K562 (cell line): ENCODE measurements around the gene CYP11A1. TPM values are rescaled to one million over a fixed set of nuclear protein-coding genes. Genes with fewer than 3 reads are reported as not detected.

Experiments
- CBFA2T3 ChIP-seq: fragments of 450-650 bp; IDR thresholded peaks from 2 replicates; pipeline ENCODE4 v1.6.1; 2017
- DIDO1 ChIP-seq: fragments of 450-650 bp; IDR thresholded peaks from 2 replicates; pipeline ENCODE4 v1.6.1; 2016; ENCODE audit warnings: low read depth, missing biosample characterization, missing genetic modification characterization
- DNMT1 ChIP-seq: fragments of 450-650 bp; IDR thresholded peaks from 2 replicates; pipeline ENCODE4 v1.6.1; 2016; ENCODE audit warnings: antibody characterized with exemption, mild to moderate bottlenecking
- ESRRB ChIP-seq: fragments of 250-450 bp; sonication (Bioruptor Pico); IDR thresholded peaks from 2 replicates; pipeline ENCODE4 v1.5.0; 2020; ENCODE audit warnings: mild to moderate bottlenecking, moderate library complexity, borderline replicate concordance
- HIVEP1 ChIP-seq: fragments of 250-450 bp; sonication (Bioruptor Pico); IDR thresholded peaks from 2 replicates; pipeline ENCODE4 v1.4.0; 2020; ENCODE audit warnings: mild to moderate bottlenecking
- HSF4 ChIP-seq: fragments of 250-450 bp; sonication (Bioruptor Pico); IDR thresholded peaks from 2 replicates; pipeline ENCODE4 v2.1.2; 2022; ENCODE audit warnings: mild to moderate bottlenecking, moderate library complexity, borderline replicate concordance
- KAT7 ChIP-seq: sonication (generic); formaldehyde crosslinking; IDR thresholded peaks from 2 replicates; pipeline ENCODE4 v1.8.0; 2022; ENCODE audit warnings: missing genetic modification reagents, mild to moderate bottlenecking, borderline replicate concordance
- LEF1 ChIP-seq: fragments of 450-650 bp; IDR thresholded peaks from 2 replicates; pipeline ENCODE4 v1.6.1; 2016; ENCODE audit warnings: mild to moderate bottlenecking
- MEIS2 ChIP-seq: fragments of 450-650 bp; IDR thresholded peaks from 2 replicates; pipeline ENCODE4 v1.6.1; 2014; ENCODE audit warnings: mild to moderate bottlenecking; ENCODE audit not compliant: partially characterized antibody
- MXI1 ChIP-seq: IDR thresholded peaks from 2 replicates; pipeline ENCODE4 v1.6.1; 2011; ENCODE audit warnings: low read depth, mild to moderate bottlenecking, improper control_type of control experiment, low read length
- NFATC3 ChIP-seq: fragments of 450-650 bp; IDR thresholded peaks from 2 replicates; pipeline ENCODE4 v1.6.1; 2017; ENCODE audit warnings: mild to moderate bottlenecking
- PTRF ChIP-seq: fragments of 450-650 bp; IDR thresholded peaks from 2 replicates; pipeline ENCODE4 v1.6.1; 2016; ENCODE audit warnings: mild to moderate bottlenecking, missing genetic modification characterization, missing compliant biosample characterization
- SAP30 ChIP-seq: fragments of 200-600 bp; sonication (generic); IDR thresholded peaks from 2 replicates; pipeline ENCODE4 v1.6.1; 2012; ENCODE audit warnings: borderline replicate concordance, low read depth, mild to moderate bottlenecking, moderate library complexity, low read length, control low read depth, inconsistent platforms; ENCODE audit not compliant: insufficient read depth, poor library complexity, severe bottlenecking
- TAF9B ChIP-seq: fragments of 450-650 bp; IDR thresholded peaks from 2 replicates; pipeline ENCODE4 v1.6.1; 2018; ENCODE audit warnings: mild to moderate bottlenecking; ENCODE audit not compliant: partially characterized antibody
- TEAD4 ChIP-seq, 2 experiments: sonication (generic) in 1 of 2; formaldehyde crosslinking in 1 of 2; IDR thresholded peaks; 2 replicates each; pipeline versions ENCODE4 v1.6.1 to v1.8.0; 2012 to 2022; ENCODE audit warnings: borderline replicate concordance in 1 of 2, inconsistent platforms in 1 of 2, low read length in 1 of 2, mild to moderate bottlenecking in 1 of 2, missing genetic modification reagents in 1 of 2
- THRB ChIP-seq: fragments of 450-650 bp; formaldehyde crosslinking; conservative IDR thresholded peaks from 2 replicates; pipeline ENCODE4 v1.4.0; 2022; ENCODE audit warnings: mild to moderate bottlenecking, missing genetic modification characterization
- TRIM24 ChIP-seq, 2 experiments: fragments of 450-650 bp; IDR thresholded peaks; 2 replicates each; pipeline ENCODE4 v1.6.1; 2016
- ZNF134 ChIP-seq: fragments of 250-450 bp; sonication (Bioruptor Pico); conservative IDR thresholded peaks from 2 replicates; pipeline ENCODE4 v1.4.0; 2020
- ZNF24 ChIP-seq: fragments of 450-650 bp; IDR thresholded peaks from 2 replicates; pipeline ENCODE4 v1.6.1; 2016
- ZNF253 ChIP-seq: fragments of 250-450 bp; sonication (Bioruptor Pico); conservative IDR thresholded peaks from 2 replicates; pipeline ENCODE4 v1.6.1; 2021; ENCODE audit warnings: mild to moderate bottlenecking
- ZNF41 ChIP-seq: fragments of 250-450 bp; sonication (Bioruptor Pico); conservative IDR thresholded peaks from 2 replicates; pipeline ENCODE4 v1.4.0; 2020; ENCODE audit warnings: mild to moderate bottlenecking
- ZNF511 ChIP-seq: sonication (generic); formaldehyde crosslinking; IDR thresholded peaks from 2 replicates; pipeline ENCODE4 v1.8.0; 2022; ENCODE audit warnings: mild to moderate bottlenecking, missing genetic modification reagents
- ZNF584 ChIP-seq: fragments of 200-800 bp; sonication (Bioruptor generic); IDR thresholded peaks from 2 replicates; pipeline ENCODE4 v1.6.1; 2016; ENCODE audit warnings: low read depth, mild to moderate bottlenecking, missing genetic modification characterization, missing compliant biosample characterization
- ZNF696 ChIP-seq: fragments of 250-450 bp; sonication (Bioruptor Pico); conservative IDR thresholded peaks from 2 replicates; pipeline ENCODE4 v1.4.0; 2020; ENCODE audit warnings: mild to moderate bottlenecking, moderate library complexity
- ZSCAN32 ChIP-seq: fragments of 450-650 bp; formaldehyde crosslinking; IDR thresholded peaks from 2 replicates; pipeline ENCODE4 v1.4.0; 2020; ENCODE audit warnings: mild to moderate bottlenecking, moderate library complexity
- polyA plus RNA-seq, 8 experiments: library from polyadenylated mRNA; depleted of rRNA in 4 of 8; stranded (reverse) in 5 of 8; unstranded in 3 of 8; fragments of >200 nt; fragmentation: Nextera tagmentation in 2 of 8; fragmentation: Illumina TruSeq in 1 of 8; extraction: Ambion mirVana in 2 of 8; extraction: Trizol in 1 of 8; gene quantifications; 2 replicates each; pipeline versions ENCODE4 v1.2.1 to v1.2.3, GENCODE V29; 2011 to 2014; ENCODE audit warnings: inconsistent platforms in 1 of 8, missing spikeins in 1 of 8
- total RNA-seq, 7 experiments: library from RNA; depleted of rRNA in 6 of 7; stranded (reverse); fragments of >200 nt in 6 of 7; fragmentation: Illumina TruSeq in 2 of 7; extraction: Trizol in 2 of 7; gene quantifications; 2 replicates each; pipeline versions ENCODE4 v1.2.1 to v1.2.3, GENCODE V29; 2011 to 2021; ENCODE audit warnings: low replicate concordance in 1 of 7
- TF ChIP-seq, protein P1 (sequence below): fragments of 450-650 bp; IDR thresholded peaks from one replicate; pipeline ENCODE4 v1.6.1; 2018; ENCODE audit warnings: mild to moderate bottlenecking, moderate library complexity; ENCODE audit not compliant: partially characterized antibody

The CYP11A1 gene
- total and polyA plus RNA-seq, 9 of the 15 experiments (the other 6 are each of a cell fraction or from before 2014, with no cell fraction given): 0.06 to 0.24 (median 0.10) TPM; not detected in 4

DNA sequence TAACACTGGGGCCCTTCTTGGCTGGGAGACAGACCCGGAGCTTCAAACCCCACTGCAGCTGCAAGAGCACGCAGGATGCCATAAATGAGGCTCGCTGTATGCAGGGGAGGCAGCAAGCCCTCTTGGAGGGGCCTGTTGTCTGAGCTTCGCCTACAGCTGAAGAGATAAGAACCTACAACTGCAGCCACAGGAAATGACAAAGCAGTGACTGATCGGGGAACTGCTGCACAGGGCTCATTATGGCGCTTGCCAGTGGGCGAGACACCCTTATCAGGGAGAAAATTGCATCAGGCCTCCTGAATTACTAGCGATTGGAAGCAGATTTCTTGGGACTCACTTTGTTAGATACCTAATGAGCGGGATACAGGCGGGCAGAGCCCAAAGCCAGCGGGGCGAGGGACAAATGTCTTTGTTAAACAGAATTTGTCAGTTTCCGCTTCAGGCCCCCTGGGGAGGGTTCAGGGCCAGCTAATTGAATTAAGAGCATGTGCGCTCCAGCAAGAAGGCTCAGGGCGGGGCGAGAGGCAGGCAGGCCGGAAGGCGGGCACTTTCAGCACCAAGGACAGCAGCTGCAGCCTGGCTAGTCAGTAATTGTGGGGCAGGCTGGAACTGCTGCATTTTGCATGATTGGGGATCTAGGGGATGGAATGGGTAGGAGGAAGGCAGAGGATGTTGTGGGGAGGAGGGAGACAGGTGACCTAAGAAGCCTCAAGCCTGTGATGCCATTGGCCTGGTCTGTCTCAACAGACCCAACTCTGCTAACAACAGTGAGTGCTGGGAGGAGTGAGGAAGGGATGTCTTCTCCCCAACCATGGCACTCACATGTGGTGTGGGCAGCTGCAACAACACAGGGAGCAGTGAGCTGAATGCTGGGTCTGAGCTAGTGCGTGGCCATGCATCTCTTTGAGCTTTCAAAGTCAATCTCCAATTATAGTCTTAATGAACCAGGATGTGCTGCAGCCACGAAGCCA, 76.1 kb downstream of the CYP11A1 start (continued):
- TF ChIP-seq ZNF696 (CRISPR knock-in tag) (no peak), DIDO1 (tag) (no peak), ZNF584 (0 out of 2 replicates have a peak, but pooled peaks have one; percentile 81), MXI1 (0 out of 2 replicates have a peak, but pooled peaks have one; percentile 25), ZNF253 (CRISPR knock-in tag) (no peak), MEIS2 (peak; percentile 22), ZNF511 (CRISPR knock-in tag) (peak; percentile 99), KAT7 (CRISPR knock-in tag) (no peak), PTRF (no peak), HIVEP1 (no peak), TAF9B (no peak), NFATC3 (no peak), LEF1 (no peak), ZSCAN32 (CRISPR knock-in tag) (no peak), SAP30 (no peak), ZNF134 (CRISPR knock-in tag) (0 out of 2 replicates have a peak, but pooled peaks have one; percentile 29), ZNF41 (no peak), TEAD4 (IDR thresholded peaks at IDR 0.05; ENCODE audit: low read length) (peak; percentile 62; the same call in 1 of the 2 replicates), TEAD4 (CRISPR knock-in tag; IDR thresholded peaks at IDR 0.05; ENCODE audit: borderline replicate concordance) (peak; percentile 64; the same call in 1 of the 2 replicates), HSF4 (CRISPR knock-in tag) (no peak), CBFA2T3 (peak; percentile 83), THRB (no peak), ZNF24 (no peak), DNMT1 (no peak), ESRRB (CRISPR knock-in tag) (no peak), TRIM24 (IDR thresholded peaks at IDR 0.05) (0 out of 4 replicates have a peak, but pooled peaks of 1 of the 2 experiments have one; percentile 46)
- TF ChIP-seq, protein P1, sequence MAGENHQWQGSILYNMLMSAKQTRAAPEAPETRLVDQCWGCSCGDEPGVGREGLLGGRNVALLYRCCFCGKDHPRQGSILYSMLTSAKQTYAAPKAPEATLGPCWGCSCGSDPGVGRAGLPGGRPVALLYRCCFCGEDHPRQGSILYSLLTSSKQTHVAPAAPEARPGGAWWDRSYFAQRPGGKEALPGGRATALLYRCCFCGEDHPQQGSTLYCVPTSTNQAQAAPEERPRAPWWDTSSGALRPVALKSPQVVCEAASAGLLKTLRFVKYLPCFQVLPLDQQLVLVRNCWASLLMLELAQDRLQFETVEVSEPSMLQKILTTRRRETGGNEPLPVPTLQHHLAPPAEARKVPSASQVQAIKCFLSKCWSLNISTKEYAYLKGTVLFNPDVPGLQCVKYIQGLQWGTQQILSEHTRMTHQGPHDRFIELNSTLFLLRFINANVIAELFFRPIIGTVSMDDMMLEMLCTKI: no peak
